Lower leg skin (tissue), 3 donors: ENCODE measurements around the gene NCOR2.

Source experiments
- CTCF ChIP-seq, 3 donors: fragments of 450-650 bp; IDR thresholded peaks; one replicate each; pipeline ENCODE4 v1.5.1; 2016; ENCODE audit warnings: antibody characterized with exemption in 3 of 3, mild to moderate bottlenecking in 3 of 3, moderate library complexity in 2 of 3
- POLR2A ChIP-seq, 2 donors: fragments of 450-650 bp; IDR thresholded peaks; one replicate each; pipeline ENCODE4 v1.6.1; 2016 to 2017; ENCODE audit warnings: antibody characterized with exemption in 2 of 2, mild to moderate bottlenecking in 1 of 2, moderate library complexity in 1 of 2

GRCh38 chr12:124543590-124544310 is 23.7 kb downstream of the NCOR2 start:
- no peak for TF ChIP-seq CTCF (IDR thresholded peaks at IDR 0.05)
- no peak for TF ChIP-seq POLR2A (IDR thresholded peaks at IDR 0.05)
